ENCODE results near the gene TANC1.

DNA sequence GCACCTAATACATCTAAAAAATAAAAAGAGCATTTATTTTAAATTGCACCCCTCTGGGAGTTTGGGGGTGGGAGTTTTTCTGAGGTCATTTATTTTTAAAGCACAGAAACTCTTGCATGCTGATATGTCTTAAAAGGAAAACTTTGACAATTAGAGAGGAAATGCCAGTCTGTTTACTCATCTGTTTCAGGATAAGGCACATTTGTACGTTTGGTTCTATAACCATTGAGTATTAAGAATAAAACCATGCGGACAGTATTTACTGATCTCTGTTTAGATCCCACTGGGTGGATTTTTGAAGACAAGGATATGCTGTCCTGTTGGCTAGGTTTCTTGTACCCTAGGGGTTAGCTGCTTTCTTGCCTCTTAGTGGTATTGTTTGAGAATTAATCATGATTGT is 122.9 kb downstream of the TANC1 start:
- TF ChIP-seq JUNB (IDR thresholded peaks at IDR 0.05) (no peak), MYC (IDR thresholded peaks at IDR 0.05; ENCODE audit: borderline replicate concordance, low read length) (no peak), REST (IDR thresholded peaks at IDR 0.05) (no peak)
- TF ChIP-seq, protein P1, sequence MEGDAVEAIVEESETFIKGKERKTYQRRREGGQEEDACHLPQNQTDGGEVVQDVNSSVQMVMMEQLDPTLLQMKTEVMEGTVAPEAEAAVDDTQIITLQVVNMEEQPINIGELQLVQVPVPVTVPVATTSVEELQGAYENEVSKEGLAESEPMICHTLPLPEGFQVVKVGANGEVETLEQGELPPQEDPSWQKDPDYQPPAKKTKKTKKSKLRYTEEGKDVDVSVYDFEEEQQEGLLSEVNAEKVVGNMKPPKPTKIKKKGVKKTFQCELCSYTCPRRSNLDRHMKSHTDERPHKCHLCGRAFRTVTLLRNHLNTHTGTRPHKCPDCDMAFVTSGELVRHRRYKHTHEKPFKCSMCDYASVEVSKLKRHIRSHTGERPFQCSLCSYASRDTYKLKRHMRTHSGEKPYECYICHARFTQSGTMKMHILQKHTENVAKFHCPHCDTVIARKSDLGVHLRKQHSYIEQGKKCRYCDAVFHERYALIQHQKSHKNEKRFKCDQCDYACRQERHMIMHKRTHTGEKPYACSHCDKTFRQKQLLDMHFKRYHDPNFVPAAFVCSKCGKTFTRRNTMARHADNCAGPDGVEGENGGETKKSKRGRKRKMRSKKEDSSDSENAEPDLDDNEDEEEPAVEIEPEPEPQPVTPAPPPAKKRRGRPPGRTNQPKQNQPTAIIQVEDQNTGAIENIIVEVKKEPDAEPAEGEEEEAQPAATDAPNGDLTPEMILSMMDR (IDR thresholded peaks at IDR 0.05) = no peak

Data from A549 (cell line).